Right hindlimb (tissue), 1 donor: ENCODE results near the gene HGFAC.
A peak's percentile ranks its signal among the peaks of the same experiment; 100 is the strongest.

Experiments
- DNase-seq: peaks from one replicate; pipeline ENCODE4 v3.0.0-alpha.2; 2018

HGFAC gene

GRCh38 chr4:3476341-3476747 is 34.6 kb downstream of the HGFAC start:
- no peak for DNase-seq

GRCh38 chr4:3476936-3477749 is 35.4 kb downstream of the HGFAC start:
- no peak for DNase-seq

GRCh38 chr4:3477750-3478430 is 36.1 kb downstream of the HGFAC start:
- no peak for DNase-seq

- no peak for DNase-seq
Observed at GRCh38 chr4:3478446-3479357, 36.9 kb downstream of the HGFAC start.

GRCh38 chr4:3479358-3480101 is 37.8 kb downstream of the HGFAC start:
- no peak for DNase-seq

- DNase-seq: peak; percentile 90
Observed at GRCh38 chr4:3480528-3481112, 38.9 kb downstream of the HGFAC start.

GRCh38 chr4:3481113-3481531 is 39.4 kb downstream of the HGFAC start:
- no peak for DNase-seq

- DNase-seq: no peak
Observed at GRCh38 chr4:3481783-3482393, 40.1 kb downstream of the HGFAC start.

GRCh38 chr4:3482707-3483106 is 40.9 kb downstream of the HGFAC start:
- DNase-seq: no peak

GRCh38 chr4:3483471-3483921 is 41.7 kb downstream of the HGFAC start:
- peak; percentile 65 for DNase-seq

GRCh38 chr4:3484057-3484973 is 42.5 kb downstream of the HGFAC start:
- no peak for DNase-seq

- DNase-seq: peak; percentile 62
Observed at GRCh38 chr4:3485011-3485791, 43.4 kb downstream of the HGFAC start.

GRCh38 chr4:3485886-3486540 is 44.2 kb downstream of the HGFAC start:
- no peak for DNase-seq

- DNase-seq: no peak
Observed at GRCh38 chr4:3486541-3487540, 45.1 kb downstream of the HGFAC start.

- DNase-seq: no peak
Observed at GRCh38 chr4:3487861-3488260, 46.1 kb downstream of the HGFAC start.

- DNase-seq: no peak
Observed at GRCh38 chr4:3488820-3489219, 47.1 kb downstream of the HGFAC start.

- DNase-seq: no peak
Observed at GRCh38 chr4:3489451-3489962, 47.7 kb downstream of the HGFAC start.
